ENCODE measurements around the gene NIT2.
A peak's percentile ranks its signal among the peaks of the same experiment; 100 is the strongest.

NIT2 gene

DNA sequence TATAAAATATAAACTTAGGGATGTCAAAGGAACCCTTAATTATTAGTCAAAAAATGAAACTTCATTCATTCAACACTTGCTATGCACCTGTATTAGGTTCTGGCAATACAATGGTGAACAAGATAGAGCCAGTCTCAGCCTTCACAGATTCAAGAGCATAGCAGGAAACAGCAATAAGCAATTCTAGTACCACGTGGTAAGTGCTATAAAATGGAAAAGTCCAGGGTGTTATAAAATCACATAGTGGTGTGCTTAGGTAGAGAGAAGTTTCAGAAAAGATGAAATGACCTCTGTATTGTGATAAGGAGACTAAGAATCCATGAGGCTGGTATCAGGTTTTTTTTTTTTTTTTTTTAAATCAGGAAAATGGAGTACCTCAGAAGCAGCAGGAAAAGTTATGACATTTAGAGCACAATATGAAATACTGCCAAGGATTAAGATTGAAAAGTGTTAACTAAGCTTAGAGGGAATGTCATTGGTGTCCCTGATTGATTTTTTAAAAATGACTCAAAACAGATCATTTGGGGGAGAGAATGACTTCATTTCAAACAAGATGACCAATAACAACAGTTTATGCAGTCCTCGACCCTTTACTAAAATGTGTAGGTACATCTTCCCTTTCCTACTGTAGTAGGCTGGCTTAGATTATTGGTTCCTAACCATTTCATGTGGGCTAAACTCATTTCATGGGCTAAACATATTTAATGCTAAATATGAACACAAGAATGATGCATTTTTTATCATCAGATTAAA lies 61.3 kb downstream of the NIT2 start:
- DNase-seq (ENCODE audit: low read depth in 2 of 2, low spot score in 1 of 2) = no peak

DNA sequence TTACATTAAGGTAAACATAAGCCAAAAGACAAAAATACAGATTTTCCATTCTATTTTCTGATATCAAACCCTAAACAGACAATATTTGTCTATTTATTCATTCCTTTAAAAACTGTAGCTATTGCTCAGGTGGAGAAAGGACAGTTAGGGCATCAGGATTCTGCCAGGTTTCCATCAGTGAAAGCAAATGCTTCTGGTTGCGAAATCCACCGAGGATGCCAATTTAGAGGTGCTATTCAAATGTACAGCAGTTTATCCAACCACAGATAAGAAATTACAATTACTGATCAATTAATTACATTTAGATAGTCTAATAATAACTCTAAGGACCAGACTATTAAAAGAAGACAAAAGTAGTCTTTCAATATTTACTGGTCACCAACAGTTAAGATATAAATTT lies 62.4 kb downstream of the NIT2 start:
- no peak for DNase-seq (ENCODE audit: low read depth in 2 of 2, low spot score in 1 of 2)

DNA sequence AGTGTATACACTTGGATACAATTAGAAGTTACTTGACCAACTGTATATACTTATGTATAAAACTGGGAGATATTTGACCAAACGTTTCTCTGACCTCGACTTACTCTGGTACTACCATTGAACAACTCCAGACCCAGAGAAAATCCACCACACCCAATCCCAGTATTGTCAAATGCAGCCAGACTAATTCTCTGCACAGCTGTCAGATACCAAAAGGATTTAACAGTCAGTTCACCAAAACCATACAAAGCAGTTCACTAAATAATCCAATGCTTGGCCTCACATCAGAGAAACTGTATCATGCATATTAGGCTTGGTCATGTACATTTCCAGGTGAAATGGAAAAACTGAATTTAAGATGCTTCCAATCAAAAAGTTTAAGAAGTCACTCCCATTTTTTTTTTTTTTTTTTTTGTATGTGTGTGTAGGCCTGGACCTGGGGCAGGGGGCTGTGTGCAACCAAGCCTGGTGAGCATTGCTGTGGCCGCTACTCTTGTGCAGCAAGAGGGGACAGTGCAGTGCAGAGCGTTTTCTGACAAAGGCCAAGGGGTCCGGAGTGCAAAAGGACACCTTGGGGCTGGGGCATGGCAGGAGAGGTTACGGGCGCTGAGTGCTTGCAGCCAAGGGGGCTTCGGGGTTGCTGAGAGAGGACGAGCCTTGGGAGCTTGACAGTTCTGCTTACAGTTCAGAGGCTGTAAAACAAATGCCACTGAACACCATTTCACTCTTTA lies 64.9 kb downstream of the NIT2 start:
- no peak for DNase-seq (ENCODE audit: low read depth in 2 of 2, low spot score in 1 of 2)

DNA sequence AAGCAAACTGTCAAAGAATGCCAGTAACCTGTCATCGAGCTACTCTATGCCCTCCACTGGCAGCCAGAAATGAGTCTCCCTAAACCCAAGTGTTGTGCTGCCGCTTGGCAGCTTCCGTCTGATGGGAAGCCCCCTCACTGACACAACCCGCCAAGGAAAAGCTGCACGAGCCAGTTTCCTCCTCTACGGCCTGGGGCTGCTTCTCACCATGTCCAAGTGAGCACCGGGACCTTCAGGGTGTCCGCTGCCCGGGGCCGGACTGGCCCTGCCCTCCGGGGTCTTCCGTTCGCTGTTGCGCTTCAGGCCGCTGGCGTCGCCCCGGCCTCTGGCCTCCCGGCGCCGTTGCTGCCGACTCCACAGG lies 65.8 kb downstream of the NIT2 start:
- DNase-seq (ENCODE audit: low read depth in 2 of 2, low spot score in 1 of 2) = peak in 1 of 2 donors; percentile 1

DNA sequence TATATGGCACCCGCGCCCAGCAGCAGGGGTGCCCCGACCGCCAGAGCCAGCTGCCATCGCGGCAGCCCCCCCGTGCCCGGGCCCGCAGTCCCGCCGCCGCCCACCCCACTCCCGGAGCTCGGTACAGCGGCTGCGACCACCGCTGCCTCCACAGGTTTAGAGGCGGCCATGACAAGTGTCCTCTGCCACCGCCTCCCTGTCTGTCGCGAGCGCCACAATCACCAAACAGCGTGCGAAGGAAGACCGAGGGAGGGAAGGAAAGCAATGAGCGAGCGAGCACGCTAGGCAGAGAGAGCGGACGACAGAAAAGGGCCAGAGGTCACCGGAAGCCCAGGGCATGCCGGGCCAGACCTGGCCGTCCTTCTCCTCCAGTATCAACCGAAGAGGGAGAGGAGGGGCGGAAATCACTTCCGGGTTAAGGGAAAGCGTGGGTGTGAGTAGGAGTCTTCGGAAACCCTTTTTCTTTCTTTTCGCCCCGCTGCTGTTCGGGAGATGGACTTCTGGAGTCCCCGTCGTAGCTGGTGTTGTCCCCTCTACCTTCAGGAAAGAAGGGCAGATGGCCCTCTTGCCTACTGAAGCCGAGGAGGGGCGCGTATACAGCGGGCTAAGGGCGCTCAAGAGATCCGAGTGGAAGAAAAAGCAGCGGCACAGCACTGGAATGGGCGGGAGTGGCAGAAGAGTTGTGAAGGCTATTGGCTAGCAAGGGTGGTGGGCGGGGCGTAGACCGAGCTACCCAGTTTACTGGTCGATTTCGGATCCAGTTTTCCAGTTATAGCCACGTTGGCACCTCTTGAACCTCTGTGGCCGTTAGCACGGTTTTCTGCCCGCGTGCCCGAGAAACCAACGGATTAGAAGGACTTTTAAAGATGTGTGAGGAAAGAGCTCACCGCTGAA lies 66.5 kb downstream of the NIT2 start, which contains the start of the genes LNP1 and TOMM70:
Gene LNP1, plus strand, starts transcription at position 760 of the 894 bp plus-strand sequence. CDS start 28,191 bp downstream, outside the sequence.
Gene TOMM70, minus strand, starts transcription at position 310 of the 894 bp plus-strand sequence. Its CDS starts 140 bp downstream, at position 170.
- peak; percentile 84 to 89 for DNase-seq (ENCODE audit: low read depth in 2 of 2, low spot score in 1 of 2)

DNA sequence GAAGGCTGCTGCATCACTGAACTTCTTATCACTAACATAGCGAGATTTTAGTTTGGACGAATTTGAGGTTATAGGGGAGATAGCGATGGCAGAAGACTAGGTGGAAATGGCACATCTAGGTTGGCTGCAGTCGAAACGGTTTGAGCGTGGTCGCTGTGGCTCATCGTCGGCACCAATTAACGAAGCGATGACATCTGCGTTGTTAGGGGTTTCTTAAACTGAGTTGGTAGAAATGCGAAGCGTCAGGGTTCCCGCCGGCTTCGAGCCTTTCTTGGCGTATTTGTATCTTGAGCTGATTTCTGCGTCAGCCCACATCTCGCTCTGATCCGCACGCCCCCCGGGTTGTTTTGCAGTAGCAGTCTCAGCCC lies 67.1 kb downstream of the NIT2 start:
- DNase-seq (ENCODE audit: low read depth in 2 of 2, low spot score in 1 of 2) = peak; percentile 10 to 14

DNA sequence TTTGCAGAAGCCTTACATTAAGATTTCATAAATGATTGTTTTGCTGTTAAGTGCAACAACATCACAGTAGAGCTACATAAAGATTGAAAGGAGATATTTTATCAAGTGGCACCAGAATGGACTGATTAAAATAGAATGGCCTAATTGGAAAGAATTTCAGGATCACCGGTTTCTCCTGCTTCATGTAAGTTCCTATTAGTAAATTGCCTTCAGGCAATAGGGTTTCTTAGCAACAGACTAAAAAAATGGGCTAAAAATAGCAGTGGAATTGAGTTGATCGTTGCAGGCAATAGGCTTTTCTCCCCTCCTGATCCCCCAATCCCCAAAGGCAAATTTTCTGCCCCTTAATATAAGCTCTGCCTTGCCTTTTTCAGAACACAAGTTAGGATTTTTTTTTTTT lies 67.7 kb downstream of the NIT2 start:
- DNase-seq (ENCODE audit: low read depth in 2 of 2, low spot score in 1 of 2) = no peak

DNA sequence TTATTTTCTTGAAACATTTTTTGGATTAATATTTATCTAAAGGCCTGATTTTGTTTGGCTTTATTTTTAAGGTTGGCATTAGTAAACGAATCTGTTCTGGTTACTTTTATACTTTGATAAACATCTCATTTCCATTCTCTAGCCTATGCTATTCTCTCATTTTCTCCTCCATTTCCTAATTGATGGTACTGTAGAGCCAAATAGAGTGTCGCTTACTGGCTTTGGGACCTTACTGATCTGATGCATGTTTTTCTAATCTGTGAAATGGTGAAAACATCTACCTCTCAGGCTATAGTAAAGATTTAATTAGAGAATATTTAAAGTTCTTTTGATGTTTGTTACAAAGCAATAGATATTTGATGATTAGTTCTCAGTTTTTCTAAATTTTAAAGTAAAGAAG lies 68.3 kb downstream of the NIT2 start:
- DNase-seq (ENCODE audit: low read depth in 2 of 2, low spot score in 1 of 2) = no peak

DNA sequence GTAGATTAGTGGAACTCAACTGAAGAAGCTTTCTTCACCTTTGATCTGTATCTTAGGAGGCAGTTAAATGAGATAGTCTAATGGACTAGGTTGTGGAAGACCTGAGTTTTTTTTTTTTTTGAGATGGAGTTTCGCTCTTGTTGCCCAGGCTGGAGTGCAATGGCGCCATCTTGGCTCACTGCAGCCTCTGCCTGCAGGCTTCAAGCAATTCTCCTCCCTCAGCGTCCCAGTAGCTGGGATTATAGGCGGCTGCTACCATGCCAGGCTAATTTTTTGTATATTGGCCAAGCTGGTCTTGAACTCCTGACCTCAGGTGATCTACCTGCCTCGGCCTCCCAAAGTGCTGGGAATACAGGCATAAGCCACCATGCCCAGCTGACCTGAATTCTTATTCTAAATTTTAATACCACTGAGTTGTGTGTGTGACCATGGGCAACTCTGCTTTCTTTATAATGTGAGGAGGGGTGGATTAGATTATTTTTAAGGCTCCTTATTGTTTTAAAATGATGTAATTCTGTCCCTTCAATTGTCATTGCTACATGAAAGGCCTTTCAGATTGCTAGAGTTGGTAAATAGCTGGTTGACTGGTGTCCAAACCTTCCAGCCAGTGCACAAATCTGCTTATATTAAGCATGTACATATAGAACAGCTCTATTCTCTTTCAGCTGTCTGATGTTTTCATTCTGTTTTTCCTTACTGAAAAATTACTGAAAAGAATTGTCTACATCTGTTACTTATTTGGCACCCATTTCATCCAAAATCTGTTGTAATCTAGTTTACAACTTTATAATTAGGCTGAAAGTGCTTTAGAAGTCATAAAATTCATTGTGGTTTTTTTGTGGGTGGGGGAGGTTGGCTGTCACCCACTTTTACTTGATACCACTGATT lies 69.0 kb downstream of the NIT2 start:
- DNase-seq (ENCODE audit: low read depth in 2 of 2, low spot score in 1 of 2) = no peak

DNA sequence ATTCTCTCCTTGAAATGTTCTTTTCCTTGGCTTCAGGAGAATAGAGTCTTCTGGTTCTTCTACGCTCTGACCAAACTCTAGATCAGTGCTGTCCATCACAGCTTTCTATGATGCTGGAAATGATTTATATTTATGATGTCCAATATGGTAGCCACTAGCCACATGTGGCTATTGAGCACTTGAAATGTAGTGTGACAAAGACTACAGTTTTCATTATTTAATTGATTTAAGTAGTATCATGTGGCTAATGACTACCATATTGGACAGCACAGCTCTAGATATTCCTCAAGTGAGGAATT lies 69.6 kb downstream of the NIT2 start:
- no peak for DNase-seq (ENCODE audit: low read depth in 2 of 2, low spot score in 1 of 2)

DNA sequence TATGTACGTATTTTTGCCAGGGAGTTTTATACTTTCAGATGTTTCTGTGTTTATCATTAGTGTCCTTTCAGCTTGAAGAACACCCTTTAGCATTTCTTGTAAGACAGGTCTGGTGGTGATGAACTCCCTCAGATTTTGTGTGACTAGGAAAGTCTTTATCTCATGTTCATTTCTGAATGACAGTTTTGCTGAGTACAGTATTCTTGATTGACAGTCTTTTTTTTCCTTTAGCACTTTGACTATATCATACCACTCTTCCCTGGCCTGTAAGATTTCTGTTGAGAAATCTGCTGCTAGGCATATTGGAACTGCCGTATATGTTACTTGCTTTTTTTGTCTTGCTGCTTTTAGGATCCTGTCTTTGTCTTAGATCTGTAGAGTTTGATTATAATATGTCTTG lies 72.6 kb downstream of the NIT2 start:
- no peak for DNase-seq (ENCODE audit: low read depth in 2 of 2, low spot score in 1 of 2)

DNA sequence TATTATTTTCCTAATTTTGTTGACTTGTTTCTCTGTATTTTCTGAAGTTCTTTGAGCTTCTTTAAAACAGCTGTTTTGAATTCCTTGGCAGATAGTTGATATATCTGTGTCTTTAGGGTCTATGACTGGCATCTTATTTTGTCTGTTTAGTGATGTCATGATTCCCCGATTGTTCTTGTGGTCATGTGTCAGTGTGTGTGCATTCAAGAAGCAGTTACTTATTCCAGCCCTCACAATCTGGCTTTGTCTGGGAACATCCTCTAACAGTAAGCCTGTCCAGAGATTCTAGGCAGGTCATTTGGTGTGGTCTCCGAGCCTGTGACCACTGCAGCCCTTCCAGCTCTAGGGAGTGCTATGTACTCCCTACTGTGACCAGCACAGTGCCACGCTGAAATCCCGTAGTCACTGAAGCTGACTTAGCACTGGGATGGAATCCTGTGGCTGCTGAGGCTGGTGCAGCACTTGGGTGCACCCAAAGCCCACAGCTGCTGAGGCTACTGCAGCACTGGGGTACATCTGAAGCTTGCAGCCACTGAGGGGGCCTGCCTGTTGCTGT lies 73.5 kb downstream of the NIT2 start:
- no peak for DNase-seq (ENCODE audit: low read depth in 2 of 2, low spot score in 1 of 2)
